ENCODE results near the gene PTCHD1. TPM values are rescaled to one million over a fixed set of nuclear protein-coding genes. Genes with fewer than 3 reads are reported as not detected.

The PTCHD1 gene
- polyA plus RNA-seq, 1 of the 3 experiments (the other 2 are of a cell fraction): not detected

DNA sequence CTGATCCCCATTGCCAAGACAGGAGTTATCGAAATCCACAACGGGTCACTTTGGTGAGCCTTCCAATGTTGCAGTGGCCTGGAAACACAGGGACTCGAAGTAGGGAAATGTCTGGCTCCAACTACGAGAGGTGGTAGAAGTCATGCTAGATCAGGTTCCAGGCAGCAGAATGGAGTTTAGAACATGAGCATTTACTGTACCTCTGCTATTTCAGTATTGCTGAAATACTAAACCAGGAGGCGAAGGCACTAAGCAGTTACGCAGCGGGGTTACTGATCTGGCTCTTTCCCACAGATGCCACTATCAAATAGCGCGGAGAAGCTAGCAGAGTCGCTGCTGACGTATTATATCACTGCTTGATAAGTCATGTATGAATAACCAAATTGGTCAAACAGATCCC is 56.3 kb downstream of the PTCHD1 start:
- no peak overlapping the region for H3K27ac ChIP-seq (ENCODE audit: low read depth in 2 of 2, low read length in 1 of 2)
- WGBS (ENCODE audit: low lambda C conversion rate): 37% methylated on average over 11 of the region's 11 CpGs
- no peaks in the 10 kb centered on the region for H3K4me1 ChIP-seq (ENCODE audit: control insufficient read depth in 1 of 2, insufficient read depth in 2 of 2, low read depth in 1 of 2, low read length in 1 of 2)
- CTCF ChIA-PET: no interaction called here
- no peaks in the 10 kb centered on the region for H3F3A ChIP-seq (replicated peaks; ENCODE audit: insufficient read depth)
- no peak for DNase-seq
- H3K4me3 ChIP-seq (ENCODE audit: low read depth in 2 of 2, low read length in 1 of 2): no peak overlapping the region
- no peaks in the 10 kb centered on the region for H3K9me3 ChIP-seq
- no peaks in the 10 kb centered on the region for H3K9me2 ChIP-seq
- no peak overlapping the region for H2AFZ ChIP-seq (ENCODE audit: low read depth)
- H3K79me2 ChIP-seq (ENCODE audit: insufficient read depth): no peaks in the 10 kb centered on the region
- no peak overlapping the region for H3K4me2 ChIP-seq
- no peaks in the 10 kb centered on the region for H4K20me1 ChIP-seq (ENCODE audit: insufficient read depth)
- TF ChIP-seq RXRA (IDR thresholded peaks at IDR 0.05; ENCODE audit: borderline replicate concordance, low read depth) (no peak), RAD21 (IDR thresholded peaks at IDR 0.05; ENCODE audit: low read length) (no peak), NRF1 (IDR thresholded peaks at IDR 0.05; ENCODE audit: low read depth, low read length) (no peak), MEF2A (IDR thresholded peaks at IDR 0.05; ENCODE audit: borderline replicate concordance, low read depth) (no peak), FOSL2 (IDR thresholded peaks at IDR 0.05; ENCODE audit: borderline replicate concordance, low read depth) (no peak)
- TF ChIP-seq, protein P1, sequence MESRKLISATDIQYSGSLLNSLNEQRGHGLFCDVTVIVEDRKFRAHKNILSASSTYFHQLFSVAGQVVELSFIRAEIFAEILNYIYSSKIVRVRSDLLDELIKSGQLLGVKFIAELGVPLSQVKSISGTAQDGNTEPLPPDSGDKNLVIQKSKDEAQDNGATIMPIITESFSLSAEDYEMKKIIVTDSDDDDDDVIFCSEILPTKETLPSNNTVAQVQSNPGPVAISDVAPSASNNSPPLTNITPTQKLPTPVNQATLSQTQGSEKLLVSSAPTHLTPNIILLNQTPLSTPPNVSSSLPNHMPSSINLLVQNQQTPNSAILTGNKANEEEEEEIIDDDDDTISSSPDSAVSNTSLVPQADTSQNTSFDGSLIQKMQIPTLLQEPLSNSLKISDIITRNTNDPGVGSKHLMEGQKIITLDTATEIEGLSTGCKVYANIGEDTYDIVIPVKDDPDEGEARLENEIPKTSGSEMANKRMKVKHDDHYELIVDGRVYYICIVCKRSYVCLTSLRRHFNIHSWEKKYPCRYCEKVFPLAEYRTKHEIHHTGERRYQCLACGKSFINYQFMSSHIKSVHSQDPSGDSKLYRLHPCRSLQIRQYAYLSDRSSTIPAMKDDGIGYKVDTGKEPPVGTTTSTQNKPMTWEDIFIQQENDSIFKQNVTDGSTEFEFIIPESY (IDR thresholded peaks at IDR 0.05; ENCODE audit: borderline replicate concordance, low read depth): no peak
- no peak overlapping the region for H3K9ac ChIP-seq
- POLR2A ChIA-PET: no interaction called here
- no peaks in the 10 kb centered on the region for H3K27me3 ChIP-seq (ENCODE audit: insufficient read depth)
- H3K36me3 ChIP-seq (replicated peaks in 1 of 2; ENCODE audit: control insufficient read depth in 1 of 2, insufficient read depth in 2 of 2, low read length in 1 of 2): no peaks in the 10 kb centered on the region

DNA sequence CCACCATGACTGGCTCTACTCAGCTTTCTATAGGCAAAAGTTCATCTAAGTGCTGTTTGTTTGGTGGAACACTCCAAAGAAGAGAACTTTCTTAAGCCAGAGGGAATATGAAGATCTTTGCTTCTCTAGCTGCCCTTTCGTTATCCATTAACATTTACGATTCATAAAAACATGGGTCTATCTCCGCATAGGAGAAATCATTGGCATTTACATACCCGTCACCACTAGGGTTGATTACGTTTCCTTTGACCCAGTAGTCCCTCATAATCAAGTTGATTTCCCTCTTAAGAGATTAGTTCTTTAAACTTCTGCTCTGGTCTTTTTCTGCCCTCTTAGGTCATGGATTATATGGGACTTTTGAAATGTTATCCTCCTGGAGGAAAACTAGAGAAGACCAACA is 57.5 kb downstream of the PTCHD1 start:
- POLR2A ChIA-PET: no interaction called here
- Histone ChIP-seq H3K79me2 (ENCODE audit: insufficient read depth) (no peaks in the 10 kb centered on the region), H3F3A (replicated peaks; ENCODE audit: insufficient read depth) (no peaks in the 10 kb centered on the region), H3K4me1 (ENCODE audit: control insufficient read depth in 1 of 2, insufficient read depth in 2 of 2, low read depth in 1 of 2, low read length in 1 of 2) (no peaks in the 10 kb centered on the region), H3K4me2 (no peak overlapping the region), H3K27me3 (ENCODE audit: insufficient read depth) (no peaks in the 10 kb centered on the region), H3K4me3 (ENCODE audit: low read depth in 2 of 2, low read length in 1 of 2) (no peak overlapping the region), H3K9ac (no peak overlapping the region), H4K20me1 (ENCODE audit: insufficient read depth) (no peaks in the 10 kb centered on the region), H3K27ac (ENCODE audit: low read depth in 2 of 2, low read length in 1 of 2) (no peak overlapping the region), H3K36me3 (replicated peaks in 1 of 2; ENCODE audit: control insufficient read depth in 1 of 2, insufficient read depth in 2 of 2, low read length in 1 of 2) (no peaks in the 10 kb centered on the region), H3K9me3 (no peaks in the 10 kb centered on the region), H2AFZ (ENCODE audit: low read depth) (no peak overlapping the region), H3K9me2 (no peaks in the 10 kb centered on the region)
- DNase-seq: no peak
- CTCF ChIA-PET: no interaction called here
- WGBS (ENCODE audit: low lambda C conversion rate): 42% methylated on average over 5 of the region's 5 CpGs
- TF ChIP-seq, protein P2, sequence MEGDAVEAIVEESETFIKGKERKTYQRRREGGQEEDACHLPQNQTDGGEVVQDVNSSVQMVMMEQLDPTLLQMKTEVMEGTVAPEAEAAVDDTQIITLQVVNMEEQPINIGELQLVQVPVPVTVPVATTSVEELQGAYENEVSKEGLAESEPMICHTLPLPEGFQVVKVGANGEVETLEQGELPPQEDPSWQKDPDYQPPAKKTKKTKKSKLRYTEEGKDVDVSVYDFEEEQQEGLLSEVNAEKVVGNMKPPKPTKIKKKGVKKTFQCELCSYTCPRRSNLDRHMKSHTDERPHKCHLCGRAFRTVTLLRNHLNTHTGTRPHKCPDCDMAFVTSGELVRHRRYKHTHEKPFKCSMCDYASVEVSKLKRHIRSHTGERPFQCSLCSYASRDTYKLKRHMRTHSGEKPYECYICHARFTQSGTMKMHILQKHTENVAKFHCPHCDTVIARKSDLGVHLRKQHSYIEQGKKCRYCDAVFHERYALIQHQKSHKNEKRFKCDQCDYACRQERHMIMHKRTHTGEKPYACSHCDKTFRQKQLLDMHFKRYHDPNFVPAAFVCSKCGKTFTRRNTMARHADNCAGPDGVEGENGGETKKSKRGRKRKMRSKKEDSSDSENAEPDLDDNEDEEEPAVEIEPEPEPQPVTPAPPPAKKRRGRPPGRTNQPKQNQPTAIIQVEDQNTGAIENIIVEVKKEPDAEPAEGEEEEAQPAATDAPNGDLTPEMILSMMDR (IDR thresholded peaks at IDR 0.05): no peak
- TF ChIP-seq EP300 (IDR thresholded peaks at IDR 0.05; ENCODE audit: borderline replicate concordance in 1 of 2, low read depth in 1 of 2, low read length in 1 of 2) (no peak), FOXJ3 (CRISPR knock-in tag; IDR thresholded peaks at IDR 0.05) (no peak), MEF2A (IDR thresholded peaks at IDR 0.05; ENCODE audit: borderline replicate concordance, low read depth) (no peak), SMC3 (IDR thresholded peaks at IDR 0.05; ENCODE audit: low read depth, low read length) (no peak), JUND (IDR thresholded peaks at IDR 0.05) (no peak), TAF1 (IDR thresholded peaks at IDR 0.05; ENCODE audit: borderline replicate concordance, low read depth, low read length) (no peak), POLR2AphosphoS5 (IDR thresholded peaks at IDR 0.05; ENCODE audit: low read depth, low read length) (no peak), CHD2 (IDR thresholded peaks at IDR 0.05; ENCODE audit: low read length, partially characterized antibody) (no peak), NRF1 (IDR thresholded peaks at IDR 0.05; ENCODE audit: low read depth, low read length) (no peak), ELF1 (IDR thresholded peaks at IDR 0.05) (no peak), GABPA (IDR thresholded peaks at IDR 0.05; ENCODE audit: low read depth) (no peak), TEAD4 (IDR thresholded peaks at IDR 0.05; ENCODE audit: borderline replicate concordance, insufficient read depth) (no peak), SIN3A (IDR thresholded peaks at IDR 0.05; ENCODE audit: borderline replicate concordance, low read depth, low read length) (no peak), YY1 (IDR thresholded peaks at IDR 0.05; ENCODE audit: low read depth) (no peak), RCOR1 (IDR thresholded peaks at IDR 0.05; ENCODE audit: low read length) (no peak), RAD21 (IDR thresholded peaks at IDR 0.05; ENCODE audit: low read length) (no peak)
- TF ChIP-seq, protein P3, sequence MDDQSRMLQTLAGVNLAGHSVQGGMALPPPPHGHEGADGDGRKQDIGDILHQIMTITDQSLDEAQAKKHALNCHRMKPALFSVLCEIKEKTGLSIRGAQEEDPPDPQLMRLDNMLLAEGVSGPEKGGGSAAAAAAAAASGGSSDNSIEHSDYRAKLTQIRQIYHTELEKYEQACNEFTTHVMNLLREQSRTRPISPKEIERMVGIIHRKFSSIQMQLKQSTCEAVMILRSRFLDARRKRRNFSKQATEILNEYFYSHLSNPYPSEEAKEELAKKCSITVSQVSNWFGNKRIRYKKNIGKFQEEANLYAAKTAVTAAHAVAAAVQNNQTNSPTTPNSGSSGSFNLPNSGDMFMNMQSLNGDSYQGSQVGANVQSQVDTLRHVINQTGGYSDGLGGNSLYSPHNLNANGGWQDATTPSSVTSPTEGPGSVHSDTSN (IDR thresholded peaks at IDR 0.05): no peak
- TF ChIP-seq, protein P4, sequence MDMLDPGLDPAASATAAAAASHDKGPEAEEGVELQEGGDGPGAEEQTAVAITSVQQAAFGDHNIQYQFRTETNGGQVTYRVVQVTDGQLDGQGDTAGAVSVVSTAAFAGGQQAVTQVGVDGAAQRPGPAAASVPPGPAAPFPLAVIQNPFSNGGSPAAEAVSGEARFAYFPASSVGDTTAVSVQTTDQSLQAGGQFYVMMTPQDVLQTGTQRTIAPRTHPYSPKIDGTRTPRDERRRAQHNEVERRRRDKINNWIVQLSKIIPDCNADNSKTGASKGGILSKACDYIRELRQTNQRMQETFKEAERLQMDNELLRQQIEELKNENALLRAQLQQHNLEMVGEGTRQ (IDR thresholded peaks at IDR 0.05; ENCODE audit: borderline replicate concordance, low read depth, low read length): no peak

All from SK-N-SH (cell line).